Mesendoderm (in vitro differentiated cells): ENCODE data around the gene ARHGDIA.
A peak's percentile ranks its signal among the peaks of the same experiment; 100 is the strongest.

Experiments
- DNase-seq: peaks from one replicate; pipeline ENCODE4 v3.0.0; 2013
- H2AK5ac ChIP-seq: 2 replicates; pipeline ENCODE4 v1.6.1; 2013; ENCODE audit warnings: low read length, inconsistent platforms
- H2BK120ac ChIP-seq: 2 replicates; pipeline ENCODE4 v1.6.1; 2013; ENCODE audit warnings: low read depth, mild to moderate bottlenecking, low read length, moderate library complexity, mixed read lengths
- H2BK15ac ChIP-seq: replicated peaks from 2 replicates; pipeline ENCODE4 v1.6.1; 2013; ENCODE audit warnings: low read depth, mild to moderate bottlenecking, moderate library complexity
- H2BK5ac ChIP-seq: 2 replicates; pipeline ENCODE4 v1.6.1; 2013; ENCODE audit warnings: low read length, inconsistent platforms
- H3K18ac ChIP-seq: 2 replicates; pipeline ENCODE4 v1.6.1; 2013; ENCODE audit warnings: mild to moderate bottlenecking, low read length, mixed read lengths
- H3K23ac ChIP-seq: one replicate; pipeline ENCODE4 v1.6.1; 2013; ENCODE audit warnings: low read length
- H3K27ac ChIP-seq: 2 replicates; pipeline ENCODE4 v1.5.1; 2013; ENCODE audit warnings: low read depth, mild to moderate bottlenecking, inconsistent platforms, low read length, moderate library complexity
- H3K27me3 ChIP-seq: 2 replicates; pipeline ENCODE4 v1.6.1; 2013; ENCODE audit warnings: low read length, control low read depth, mild to moderate bottlenecking, inconsistent platforms; ENCODE audit not compliant: insufficient read depth, poor library complexity
- H3K36me3 ChIP-seq: 2 replicates; pipeline ENCODE4 v1.6.1; 2013; ENCODE audit warnings: low read length, inconsistent platforms; ENCODE audit not compliant: control insufficient read depth, insufficient read depth
- H3K4ac ChIP-seq: one replicate; pipeline ENCODE4 v1.6.1; 2013; ENCODE audit warnings: low read depth, mild to moderate bottlenecking, low read length, moderate library complexity
- H3K4me1 ChIP-seq: 2 replicates; pipeline ENCODE4 v1.6.1; 2013; ENCODE audit warnings: low read depth, low read length, inconsistent platforms; ENCODE audit not compliant: control insufficient read depth
- H3K4me2 ChIP-seq: 2 replicates; pipeline ENCODE4 v1.6.1; 2013; ENCODE audit warnings: low read length
- H3K4me3 ChIP-seq: 2 replicates; pipeline ENCODE4 v1.5.1; 2013; ENCODE audit warnings: mild to moderate bottlenecking, low read length
- H3K56ac ChIP-seq: one replicate; pipeline ENCODE4 v1.6.1; 2013; ENCODE audit warnings: low read length
- H3K79me1 ChIP-seq: 2 replicates; pipeline ENCODE4 v1.6.1; 2013; ENCODE audit warnings: low read length, inconsistent platforms
- H3K79me2 ChIP-seq: 2 replicates; pipeline ENCODE4 v1.6.1; 2013; ENCODE audit warnings: mild to moderate bottlenecking, low read length; ENCODE audit not compliant: control insufficient read depth, insufficient read depth
- H3K9ac ChIP-seq: 2 replicates; pipeline ENCODE4 v1.6.1; 2013; ENCODE audit warnings: low read length, inconsistent platforms
- H4K5ac ChIP-seq: one replicate; pipeline ENCODE4 v1.6.1; 2013; ENCODE audit warnings: low read length
- H4K8ac ChIP-seq: one replicate; pipeline ENCODE4 v1.6.1; 2013; ENCODE audit warnings: low read depth, mild to moderate bottlenecking, control low read depth, low read length, moderate library complexity
- WGBS: extraction: QIAGEN DNeasy Blood & Tissue Kit; methylation state at CpG from one replicate; pipeline ENCODE4 v1.1.7; 2013; ENCODE audit warnings: low lambda C conversion rate, missing lambda C conversion rate; ENCODE audit not compliant: insufficient coverage; ENCODE audit errors: extremely low coverage; 5-methylcytosine and 5-hydroxymethylcytosine counted together

The ARHGDIA gene

DNA sequence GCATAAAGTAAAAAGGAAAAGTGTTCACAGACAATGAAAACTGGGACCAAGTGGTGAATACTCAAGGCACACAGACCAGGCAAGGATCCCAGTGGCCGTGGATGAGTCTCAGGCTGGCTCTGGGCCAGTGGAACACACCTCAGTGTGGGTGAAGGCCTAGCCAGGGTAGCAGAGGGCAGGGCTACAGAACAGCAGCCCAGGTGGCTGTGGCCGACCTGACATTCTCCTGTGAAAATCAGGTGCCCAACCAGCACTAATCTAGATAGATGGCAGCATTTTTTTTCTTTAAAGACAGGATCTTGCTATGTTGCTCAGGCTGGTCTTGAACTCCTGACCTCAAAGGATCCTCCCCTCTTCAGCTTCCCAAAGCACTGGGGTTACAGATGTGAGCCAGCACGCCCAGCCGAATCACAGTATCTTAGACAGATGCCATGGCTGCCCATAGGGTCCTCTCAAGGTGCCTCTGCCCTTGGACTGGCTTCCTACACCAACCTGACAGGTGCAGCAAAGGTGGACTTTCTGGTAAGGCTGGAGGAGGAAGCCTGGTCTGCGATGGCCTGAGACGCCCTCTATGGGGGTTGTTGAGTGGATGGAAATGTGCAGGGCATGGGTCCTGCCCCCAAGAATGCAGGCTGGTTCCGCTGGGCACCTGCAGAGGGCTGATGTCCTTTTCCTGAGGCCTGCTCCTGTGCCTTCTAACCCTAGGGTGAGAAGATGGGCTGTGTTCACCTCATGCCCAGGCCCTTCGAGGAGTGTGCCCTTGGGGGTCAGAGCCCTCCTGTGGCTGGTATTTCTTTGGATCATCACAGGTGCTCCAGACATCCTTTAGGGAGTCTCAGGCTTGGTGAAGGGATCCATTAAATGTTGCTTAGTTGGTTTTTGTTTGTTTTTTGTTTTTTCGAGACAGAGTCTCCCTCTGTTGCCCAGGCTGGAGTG, 7.0 kb downstream of the ARHGDIA start:
- Histone ChIP-seq H3K9ac (no peak overlapping the region), H3K23ac (no peak overlapping the region), H3K18ac (no peak overlapping the region), H3K79me2 (peaks cover 18% of the 10 kb centered on the region), H4K5ac (no peak overlapping the region), H3K4me1 (no peaks in the 10 kb centered on the region), H4K8ac (no peak overlapping the region), H3K79me1 (peaks cover 14% of the 10 kb centered on the region), H3K27ac (no peak overlapping the region), H2AK5ac (no peak overlapping the region), H3K4me3 (no peak overlapping the region), H3K56ac (no peak overlapping the region), H2BK5ac (no peak overlapping the region), H3K36me3 (peaks cover 2% of the 10 kb centered on the region), H3K4me2 (no peak overlapping the region), H3K4ac (no peak overlapping the region), H2BK15ac (no peak overlapping the region), H2BK120ac (no peak overlapping the region), H3K27me3 (no peaks in the 10 kb centered on the region)
- DNase-seq = peak; percentile 52
- WGBS = no CpG with 5 or more reads among the region's 9 CpGs

DNA sequence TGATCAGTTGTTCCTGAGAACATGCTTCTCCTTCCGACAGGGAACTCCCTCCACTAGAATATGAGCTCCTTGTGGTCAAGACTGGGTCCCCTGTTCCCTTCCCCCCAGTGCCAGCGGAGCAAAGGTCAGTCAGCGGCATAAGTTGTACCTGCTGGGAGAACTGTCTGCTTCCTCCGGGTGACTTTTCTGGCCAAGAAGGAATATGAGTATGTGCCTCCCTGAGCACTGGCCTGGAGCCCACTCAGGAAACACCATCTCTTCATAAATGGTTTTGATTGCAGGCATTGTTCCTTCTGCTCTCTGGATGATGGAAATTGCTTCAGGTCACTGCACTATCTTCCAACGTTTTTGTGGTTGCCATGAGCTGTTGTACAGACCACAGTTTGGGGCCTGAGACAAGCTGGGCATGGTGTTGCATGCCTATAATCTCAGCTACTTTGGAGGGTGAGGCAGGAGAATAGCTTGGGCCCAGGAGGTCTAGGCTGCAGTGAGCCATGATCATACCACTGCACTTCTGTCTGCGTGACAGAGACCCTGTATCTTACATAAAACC, 7.9 kb downstream of the ARHGDIA start:
- no peak overlapping the region for H3K18ac ChIP-seq
- no peak overlapping the region for H3K4me2 ChIP-seq
- H3K79me1 ChIP-seq = peaks cover 20% of the 10 kb centered on the region
- no peak overlapping the region for H3K23ac ChIP-seq
- H2BK120ac ChIP-seq = no peak overlapping the region
- H3K56ac ChIP-seq = no peak overlapping the region
- no peak overlapping the region for H4K5ac ChIP-seq
- no peak for DNase-seq
- H2BK5ac ChIP-seq = no peak overlapping the region
- WGBS = no CpG with 5 or more reads among the region's 6 CpGs
- H4K8ac ChIP-seq = no peak overlapping the region
- H2BK15ac ChIP-seq = no peak overlapping the region
- no peaks in the 10 kb centered on the region for H3K27me3 ChIP-seq
- peaks cover 2% of the 10 kb centered on the region for H3K36me3 ChIP-seq
- no peak overlapping the region for H3K27ac ChIP-seq
- no peak overlapping the region for H3K4ac ChIP-seq
- no peak overlapping the region for H2AK5ac ChIP-seq
- no peak overlapping the region for H3K9ac ChIP-seq
- no peak overlapping the region for H3K4me3 ChIP-seq
- H3K79me2 ChIP-seq = peaks cover 27% of the 10 kb centered on the region
- H3K4me1 ChIP-seq = peaks cover 2% of the 10 kb centered on the region

DNA sequence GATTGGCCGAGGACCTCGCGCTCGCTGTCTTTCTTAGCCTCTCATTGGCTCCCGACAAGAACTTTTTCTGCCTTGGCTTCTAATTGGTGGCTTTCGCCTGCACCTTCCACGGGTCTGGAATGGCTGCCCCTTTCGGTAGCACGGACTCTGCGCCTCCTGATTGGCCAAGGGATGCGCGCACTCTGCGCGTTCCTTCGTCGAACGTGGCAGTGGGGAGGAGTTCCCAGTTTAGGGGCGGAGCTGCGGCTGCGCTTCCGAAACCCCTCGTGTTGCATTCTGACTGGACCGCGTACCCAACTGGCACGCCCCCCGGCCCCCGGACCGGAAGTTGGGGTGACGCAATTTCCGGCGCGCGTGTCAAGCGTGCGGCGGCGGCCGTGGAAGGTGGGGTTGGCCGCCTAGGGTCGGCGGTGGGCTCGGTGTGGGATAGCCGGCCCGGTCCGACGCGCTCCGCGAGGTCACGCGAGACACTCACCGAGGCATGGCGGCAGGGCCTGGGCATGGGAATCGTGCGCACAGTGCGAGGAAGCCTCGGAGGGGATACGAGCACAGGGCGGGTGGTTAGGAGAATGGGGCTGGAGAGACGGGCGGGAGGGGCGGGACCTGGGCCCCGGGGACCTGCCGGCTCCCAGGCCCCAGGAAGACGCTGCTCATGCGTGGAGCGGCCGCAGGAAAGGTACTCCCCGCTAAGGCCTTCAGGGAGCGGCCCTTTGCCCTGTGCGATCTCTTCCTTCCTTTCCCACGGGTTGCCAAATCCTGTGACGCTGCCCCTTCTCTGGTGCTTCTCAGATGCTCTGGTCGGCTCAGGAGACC, 10.2 kb downstream of the ARHGDIA start:
- Histone ChIP-seq H3K18ac (peak overlapping the region; percentile 34), H3K4me3 (peak overlapping the region; percentile 94), H3K56ac (peak overlapping the region; percentile 100), H4K5ac (peak overlapping the region; percentile 71), H3K9ac (peak overlapping the region; percentile 97), H3K79me1 (peaks cover 26% of the 10 kb centered on the region), H3K4me1 (peaks cover 2% of the 10 kb centered on the region), H3K23ac (no peak overlapping the region), H2BK120ac (no peak overlapping the region), H3K79me2 (peaks cover 35% of the 10 kb centered on the region), H3K4me2 (peak overlapping the region; percentile 39), H3K27me3 (no peaks in the 10 kb centered on the region), H3K4ac (peak overlapping the region; percentile 90), H4K8ac (no peak overlapping the region), H2AK5ac (peak overlapping the region; percentile 72), H3K36me3 (peaks cover 6% of the 10 kb centered on the region), H3K27ac (peak overlapping the region; percentile 55), H2BK15ac (no peak overlapping the region), H2BK5ac (peak overlapping the region; percentile 81)
- no CpG with 5 or more reads among the region's 74 CpGs for WGBS
- peak; percentile 100 for DNase-seq

- Histone ChIP-seq H2BK5ac (peak within 1 kb of the TSS; percentile 81), H3K4me1 (peaks cover 2% of the 10 kb centered on the region), H3K56ac (peak within 1 kb of the TSS; percentile 100), H3K27me3 (no peaks in the 10 kb centered on the region), H3K4me3 (peak within 1 kb of the TSS; percentile 94), H2BK15ac (no peak within 1 kb of the TSS), H3K36me3 (peaks cover 6% of the 10 kb centered on the region), H3K79me2 (peaks cover 36% of the 10 kb centered on the region), H3K79me1 (peaks cover 25% of the 10 kb centered on the region), H3K4me2 (peak within 1 kb of the TSS; percentile 49), H3K4ac (peak within 1 kb of the TSS; percentile 90), H3K23ac (peak within 1 kb of the TSS; percentile 95), H2BK120ac (peak within 1 kb of the TSS; percentile 62), H4K5ac (peak within 1 kb of the TSS; percentile 71), H4K8ac (no peak within 1 kb of the TSS), H3K18ac (peak within 1 kb of the TSS; percentile 92), H2AK5ac (peak within 1 kb of the TSS; percentile 72), H3K27ac (peak within 1 kb of the TSS; percentile 55), H3K9ac (peak within 1 kb of the TSS; percentile 97)
- no peak for DNase-seq
- WGBS = no CpG with 5 or more reads among the region's 95 CpGs
Observed at GRCh38 chr17:81859906-81860755, 11.0 kb downstream of the ARHGDIA start, which contains the start of gene P4HB. Gene P4HB, minus strand, starts transcription at chr17:81860535. Its CDS starts 64 bp downstream, at chr17:81860471.
